Psoas muscle (tissue), 8 donors: ENCODE results near the gene COL19A1. TPM values are rescaled to one million over a fixed set of nuclear protein-coding genes. Genes with fewer than 3 reads are reported as not detected.

ENCODE experiments used
- ATAC-seq, 4 donors: fragments of 200-7000 bp; cut with Tn5 transposase; one replicate each; pipeline ENCODE4 v1.9.1; 2020; ENCODE audit warnings: moderate library complexity in 3 of 4, mild to moderate bottlenecking in 2 of 4
- DNase-seq, 2 donors: peaks; one replicate each; pipeline ENCODE4 v3.0.0-alpha.2; 2020
- H3K27ac ChIP-seq: fragments of 200-600 bp; one replicate; pipeline ENCODE4 v1.8.0; 2022
- H3K27me3 ChIP-seq, 3 donors: fragments of 200-600 bp in 1 of 3; one replicate each; pipeline versions ENCODE4 v1.6.1 to v1.8.0; 2013 to 2022; ENCODE audit warnings: low read length in 2 of 3, mild to moderate bottlenecking in 2 of 3, moderate library complexity in 1 of 3; ENCODE audit not compliant: insufficient read depth in 3 of 3
- H3K36me3 ChIP-seq, 2 donors: fragments of 200-600 bp in 1 of 2; one replicate each; pipeline versions ENCODE4 v1.6.1 to v1.8.0; 2013 to 2022; ENCODE audit warnings: low read depth in 1 of 2, mild to moderate bottlenecking in 1 of 2, moderate library complexity in 1 of 2; ENCODE audit not compliant: insufficient read depth in 1 of 2
- H3K4me1 ChIP-seq: fragments of 200-600 bp; one replicate; pipeline ENCODE4 v1.8.0; 2022
- H3K4me3 ChIP-seq: fragments of 200-600 bp; one replicate; pipeline ENCODE4 v1.8.0; 2022; ENCODE audit warnings: mild to moderate bottlenecking
- H3K9me3 ChIP-seq: fragments of 200-600 bp; one replicate; pipeline ENCODE4 v1.8.0; 2022
- WGBS, 3 donors: extraction: QIAGEN DNeasy Blood & Tissue Kit; methylation state at CpG; one replicate each; pipeline versions ENCODE4 v1.1.6 to v1.1.7; 2013; 5-methylcytosine and 5-hydroxymethylcytosine counted together
- intact Hi-C, 2 donors: fragments of 100-400 bp; cut with DNase I; formaldehyde crosslinking; loops; one replicate each; pipeline versions ENCODE4 v1.11.0 to v1.14.2; 2022
- polyA plus RNA-seq, 3 donors: library from polyadenylated mRNA; stranded (reverse); fragments of 200-250 nt; gene quantifications; one replicate each; pipeline ENCODE4 v1.2.3, GENCODE V29; 2013
- total RNA-seq, 4 donors: library from RNA; stranded (reverse); fragmentation: NEBNext Ultra II Directional in 2 of 4; extraction: Animal tissue kit (Norgen Biotek cat#: 25700) in 2 of 4; gene quantifications; one replicate each; pipeline versions ENCODE4 v1.2.1 to v1.2.4, GENCODE V29; 2021 to 2023
- TF ChIP-seq, protein P1 (sequence below): fragments of 200-600 bp; IDR thresholded peaks from one replicate; pipeline ENCODE4 v1.8.0; 2022; ENCODE audit warnings: antibody characterized with exemption
- donor health status: healthy with polysubstance abuse.
- donor health status: DM: no; HTN: no; CAD: no; lungs with moderate emphysema.
- donor health status: Bipolar disorder and iron deficiency.
- donor health status: healthy.
- donor health status: DM: yes; HTN: yes; CAD: no.
- donor health status: DM: no; HTN: no; CAD: no.
- donor health status: DM: no; HTN: no; CAD: no.
- donor health status: DM: yes; HTN: yes; CAD: no.

Gene COL19A1
- total and polyA plus RNA-seq, 7 donors = 0.01 to 10.3 (median 0.33) TPM

DNA sequence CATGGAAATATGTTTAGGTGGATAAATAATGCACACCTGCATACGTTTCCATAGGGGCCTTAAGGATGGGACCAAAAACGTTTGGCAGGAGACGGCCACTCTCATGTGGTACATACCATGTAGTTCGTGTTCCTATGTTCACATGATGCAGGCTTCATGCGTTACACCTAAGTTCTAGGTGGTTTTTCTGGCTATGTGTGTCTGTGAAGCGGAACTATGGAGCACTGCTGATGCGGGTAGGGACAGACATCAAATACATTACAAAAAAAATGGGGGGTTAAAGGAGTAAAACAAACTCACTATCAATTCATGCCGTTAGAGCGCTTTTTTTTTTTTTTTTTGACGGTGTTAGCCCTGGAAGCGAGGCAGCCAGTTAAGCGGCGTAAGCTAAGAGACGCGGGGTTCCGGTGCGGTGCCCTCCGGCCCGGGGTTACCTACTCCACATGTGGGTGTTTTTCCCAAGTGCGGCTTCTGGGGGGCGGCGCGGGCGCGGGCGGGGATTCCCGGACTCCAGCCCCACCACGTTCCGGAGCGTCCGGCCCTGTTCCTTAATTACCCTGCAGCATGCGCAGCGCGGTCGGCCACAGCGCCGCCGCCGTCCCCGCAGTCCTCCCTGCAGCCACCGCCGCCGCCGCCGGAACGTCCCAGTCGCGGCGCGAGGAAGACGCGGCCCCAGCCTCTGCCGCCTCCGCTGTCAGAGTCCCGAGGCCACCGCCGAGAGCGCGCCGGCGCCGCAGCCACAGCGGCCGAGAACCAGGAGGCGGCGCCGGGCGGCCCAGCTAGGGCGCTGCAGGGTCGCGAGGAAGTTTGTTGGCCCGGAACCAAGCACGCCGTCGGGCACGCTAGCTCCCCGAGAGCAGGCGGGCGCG is 648 bp downstream of the COL19A1 start:
- intact Hi-C loops = loop anchor here in 1 of 2 donors (5.0 kb wide), 1 partner anchor 105 kb away; no protein-coding TSS in a partner anchor
- Histone ChIP-seq H3K27me3 (no peaks in the 10 kb centered on the region), H3K4me3 (peak overlapping the region; percentile 77), H3K4me1 (peaks cover 9% of the 10 kb centered on the region), H3K36me3 (no peaks in the 10 kb centered on the region), H3K9me3 (no peaks in the 10 kb centered on the region), H3K27ac (peak overlapping the region; percentile 60)
- DNase-seq (peak; percentile 64 to 78), ATAC-seq (peak; percentile 81 to 94 (median 90))
- TF ChIP-seq, protein P1, sequence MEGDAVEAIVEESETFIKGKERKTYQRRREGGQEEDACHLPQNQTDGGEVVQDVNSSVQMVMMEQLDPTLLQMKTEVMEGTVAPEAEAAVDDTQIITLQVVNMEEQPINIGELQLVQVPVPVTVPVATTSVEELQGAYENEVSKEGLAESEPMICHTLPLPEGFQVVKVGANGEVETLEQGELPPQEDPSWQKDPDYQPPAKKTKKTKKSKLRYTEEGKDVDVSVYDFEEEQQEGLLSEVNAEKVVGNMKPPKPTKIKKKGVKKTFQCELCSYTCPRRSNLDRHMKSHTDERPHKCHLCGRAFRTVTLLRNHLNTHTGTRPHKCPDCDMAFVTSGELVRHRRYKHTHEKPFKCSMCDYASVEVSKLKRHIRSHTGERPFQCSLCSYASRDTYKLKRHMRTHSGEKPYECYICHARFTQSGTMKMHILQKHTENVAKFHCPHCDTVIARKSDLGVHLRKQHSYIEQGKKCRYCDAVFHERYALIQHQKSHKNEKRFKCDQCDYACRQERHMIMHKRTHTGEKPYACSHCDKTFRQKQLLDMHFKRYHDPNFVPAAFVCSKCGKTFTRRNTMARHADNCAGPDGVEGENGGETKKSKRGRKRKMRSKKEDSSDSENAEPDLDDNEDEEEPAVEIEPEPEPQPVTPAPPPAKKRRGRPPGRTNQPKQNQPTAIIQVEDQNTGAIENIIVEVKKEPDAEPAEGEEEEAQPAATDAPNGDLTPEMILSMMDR = peak; percentile 35
- 0 to 1% (median 0%) methylated on average over 67 to 80 of the region's 80 CpGs for WGBS, 3 donors

DNA sequence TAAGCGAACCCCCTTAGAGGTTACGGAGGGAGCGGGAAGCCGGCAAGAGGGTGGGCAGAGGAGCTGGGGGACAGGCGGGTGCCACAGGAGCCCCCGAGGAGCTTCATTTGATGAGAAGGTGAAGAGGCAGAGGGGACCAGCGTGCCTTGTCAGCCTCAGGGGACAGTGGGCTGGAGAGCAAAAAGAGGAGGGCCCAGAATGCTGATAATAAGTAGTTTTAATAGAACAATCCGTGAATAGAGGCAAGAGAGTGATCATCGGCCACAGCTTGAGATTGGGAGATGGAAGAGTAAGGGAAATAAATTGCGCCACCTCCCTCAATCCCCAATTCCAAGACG is 1.3 kb downstream of the COL19A1 start:
- DNase-seq = no peak
- intact Hi-C loops = loop anchor here in 1 of 2 donors (5.0 kb wide), 1 partner anchor 105 kb away; no protein-coding TSS in a partner anchor
- Histone ChIP-seq H3K4me3 (peak overlapping the region; percentile 77), H3K4me1 (peaks cover 9% of the 10 kb centered on the region), H3K27me3 (no peaks in the 10 kb centered on the region), H3K27ac (peak overlapping the region; percentile 60), H3K36me3 (no peaks in the 10 kb centered on the region), H3K9me3 (no peaks in the 10 kb centered on the region)
- WGBS, 3 donors = 14 to 22% (median 20%) methylated on average over 11 of the region's 11 CpGs
- ATAC-seq = peak in 1 of 4 donors; percentile 2
- TF ChIP-seq, protein P1 = no peak

- DNase-seq = no peak
- Histone ChIP-seq H3K4me1 (peaks cover 9% of the 10 kb centered on the region), H3K27ac (no peak overlapping the region), H3K4me3 (no peak overlapping the region), H3K9me3 (no peaks in the 10 kb centered on the region), H3K27me3 (no peaks in the 10 kb centered on the region), H3K36me3 (no peaks in the 10 kb centered on the region)
- ATAC-seq = no peak
- TF ChIP-seq, protein P1 = no peak
- 89 to 100% (median 90%) methylated on average over 1 of the region's 1 CpG for WGBS, 3 donors
- intact Hi-C loops = loop anchor here in 1 of 2 donors (5.0 kb wide), 1 partner anchor 104 kb away; no protein-coding TSS in a partner anchor
Observed at GRCh38 chr6:69868252-69868804, 2.0 kb downstream of the COL19A1 start.

DNA sequence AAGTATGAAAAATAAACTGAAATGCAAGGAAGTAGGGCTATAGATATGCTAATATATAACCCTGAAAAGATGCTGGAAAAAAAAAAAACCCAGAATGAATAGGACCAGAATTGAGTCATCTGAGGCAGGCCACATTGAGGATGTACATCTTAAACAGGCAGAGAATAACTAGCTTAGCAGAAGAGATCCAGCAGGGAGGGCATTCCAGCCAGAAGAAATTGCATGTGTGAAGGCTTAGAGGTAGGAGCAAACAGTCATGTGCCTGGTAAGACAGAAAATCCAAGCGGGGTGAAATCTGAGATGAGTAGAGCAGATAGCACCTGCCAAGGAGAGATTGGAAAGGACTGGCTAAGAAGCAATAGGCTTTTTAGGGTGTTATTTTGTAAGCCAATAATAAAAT is 2.6 kb downstream of the COL19A1 start:
- Histone ChIP-seq H3K4me1 (peaks cover 9% of the 10 kb centered on the region), H3K4me3 (no peak overlapping the region), H3K36me3 (no peaks in the 10 kb centered on the region), H3K27ac (no peak overlapping the region), H3K9me3 (no peaks in the 10 kb centered on the region), H3K27me3 (no peaks in the 10 kb centered on the region)
- DNase-seq = no peak
- intact Hi-C loops = loop anchor here in 1 of 2 donors (5.0 kb wide), 1 partner anchor 103 kb away; no protein-coding TSS in a partner anchor
- ATAC-seq = peak in 1 of 4 donors; percentile 32
- 37 to 88% (median 40%) methylated on average over 1 of the region's 1 CpG for WGBS, 3 donors
- TF ChIP-seq, protein P1 = no peak
